Esophagus muscularis mucosa (tissue), 3 donors: ENCODE measurements around the gene WDR47.

Experiments used
- CTCF ChIP-seq, 3 experiments: fragments of 200-600 bp in 2 of 3; fragments of 450-650 bp in 1 of 3; sonication (generic) in 2 of 3; IDR thresholded peaks; one replicate each; pipeline ENCODE4 v1.5.1; 2017 to 2019; ENCODE audit warnings: antibody characterized with exemption in 3 of 3, mild to moderate bottlenecking in 2 of 3, moderate library complexity in 1 of 3
- POLR2A ChIP-seq: fragments of 450-650 bp; IDR thresholded peaks from one replicate; pipeline ENCODE4 v1.6.1; 2017; ENCODE audit warnings: antibody characterized with exemption, moderate library complexity, mild to moderate bottlenecking, low read depth
- POLR2AphosphoS5 ChIP-seq, 2 donors: sonication (generic); formaldehyde crosslinking; IDR thresholded peaks; one replicate each; pipeline ENCODE4 v1.6.1; 2017; ENCODE audit warnings: antibody characterized with exemption in 2 of 2

GRCh38 chr1:109069294-109069693 lies 27.4 kb upstream of the WDR47 start:
- TF ChIP-seq POLR2AphosphoS5 (IDR thresholded peaks at IDR 0.05) (no peak), POLR2A (no peak), CTCF (IDR thresholded peaks at IDR 0.05) (no peak)
